LNCAP (cell line): ENCODE measurements around the gene GPC5.

Experiments
- CTCF ChIP-seq: fragments of 450-650 bp; IDR thresholded peaks from 2 replicates; pipeline ENCODE4 v1.5.1; 2017; ENCODE audit warnings: mild to moderate bottlenecking

Gene GPC5

DNA sequence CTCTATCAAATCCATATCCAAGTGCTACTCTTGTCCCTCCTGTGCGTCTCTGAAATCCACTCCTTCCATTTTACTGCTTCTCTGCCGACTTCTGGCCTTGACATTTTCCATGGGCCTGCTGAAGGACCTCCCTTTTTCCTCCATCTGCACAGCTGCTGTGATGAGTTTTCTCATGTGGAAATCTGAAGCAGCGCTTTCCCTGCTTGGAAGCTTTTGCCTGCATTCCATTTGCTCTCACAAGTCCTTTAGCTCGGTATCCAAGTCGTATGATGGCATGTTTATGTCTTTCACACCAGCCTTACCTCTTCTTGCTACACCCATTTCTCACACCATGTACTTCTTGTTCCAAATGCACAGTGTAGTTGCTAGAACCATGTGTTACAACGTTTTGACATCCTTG is 328.2 kb downstream of the GPC5 start:
- TF ChIP-seq CTCF = no peak

DNA sequence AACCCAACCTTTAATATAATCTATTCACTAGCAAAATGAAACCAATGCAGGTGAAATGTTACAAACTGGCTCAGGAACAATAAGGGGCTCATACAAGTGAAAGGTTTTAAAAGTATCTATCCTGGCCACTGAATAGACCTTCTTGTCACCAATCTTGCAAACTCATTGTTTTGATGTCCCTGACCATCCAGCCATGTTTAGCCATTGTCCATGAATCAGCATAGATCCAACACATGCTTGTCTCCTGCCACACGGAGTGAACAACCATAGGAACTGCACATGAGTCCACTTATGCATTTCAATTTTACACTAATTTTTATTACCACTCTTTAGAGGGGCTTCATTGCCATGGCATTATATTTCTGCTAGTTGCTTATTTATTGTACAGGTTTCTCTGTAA is 331.4 kb downstream of the GPC5 start:
- no peak for TF ChIP-seq CTCF

- TF ChIP-seq CTCF = 0 out of 2 replicates have a peak, but pooled peaks have one; percentile 9
Observed at GRCh38 chr13:91739751-91740150, 341.3 kb downstream of the GPC5 start.

DNA sequence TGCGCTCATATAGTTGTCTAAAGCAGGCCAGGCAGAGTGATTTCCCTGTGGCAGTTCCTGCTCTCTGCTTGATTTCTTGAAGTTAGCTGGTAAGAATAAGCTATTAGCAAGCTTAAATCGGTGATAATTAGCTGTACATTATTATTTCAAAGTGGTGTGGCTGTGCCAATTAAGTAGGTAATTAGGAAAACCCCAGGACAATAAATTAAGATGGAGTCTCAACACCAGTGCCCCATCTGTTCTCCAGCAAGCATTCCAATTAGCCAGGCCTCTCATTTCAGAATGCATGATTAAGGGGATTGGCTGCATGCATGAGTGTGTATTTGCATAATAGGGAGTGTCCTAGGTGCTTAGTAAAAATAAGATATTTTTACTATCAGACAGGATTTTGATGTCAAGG is 342.3 kb downstream of the GPC5 start:
- no peak for TF ChIP-seq CTCF

DNA sequence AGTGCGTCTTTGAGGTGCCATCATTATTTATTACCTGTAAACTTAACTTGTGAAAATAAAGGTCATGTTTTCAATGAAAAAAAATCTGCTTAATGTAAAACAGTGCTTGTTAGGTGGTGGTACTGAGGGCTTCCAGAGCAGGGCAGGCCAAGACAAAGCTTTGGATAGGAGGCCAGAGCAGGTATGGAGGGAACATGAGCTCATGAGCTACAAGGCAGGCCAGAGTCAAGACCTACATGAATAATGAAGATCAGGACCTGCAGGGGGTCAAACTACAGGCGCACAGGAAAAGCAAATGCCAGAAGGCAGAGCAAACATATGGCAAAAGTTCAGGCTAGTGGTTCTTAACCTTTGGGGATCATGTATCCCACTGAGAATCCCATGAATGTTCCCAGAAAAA is 343.5 kb downstream of the GPC5 start:
- TF ChIP-seq CTCF = no peak

GRCh38 chr13:91744284-91744683 is 345.9 kb downstream of the GPC5 start:
- TF ChIP-seq CTCF = no peak

DNA sequence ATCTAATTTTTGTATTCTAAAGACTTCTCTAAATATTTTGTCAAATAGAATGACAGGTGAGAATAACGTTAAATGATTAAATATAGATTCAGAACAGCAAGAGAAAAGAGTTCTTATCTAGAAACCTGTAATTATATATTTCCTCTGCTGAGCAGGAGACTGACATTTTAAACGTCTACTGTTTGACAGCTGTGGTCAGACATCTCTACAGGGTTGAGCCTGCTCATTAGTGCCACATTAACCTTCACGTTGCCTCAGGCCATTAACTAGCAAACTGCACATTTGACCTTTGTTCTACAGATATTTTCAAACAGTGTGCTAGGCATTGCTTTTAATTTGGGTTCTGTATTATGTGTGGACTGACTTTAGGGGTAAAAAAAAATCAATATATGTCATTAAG is 347.5 kb downstream of the GPC5 start:
- TF ChIP-seq CTCF = no peak

DNA sequence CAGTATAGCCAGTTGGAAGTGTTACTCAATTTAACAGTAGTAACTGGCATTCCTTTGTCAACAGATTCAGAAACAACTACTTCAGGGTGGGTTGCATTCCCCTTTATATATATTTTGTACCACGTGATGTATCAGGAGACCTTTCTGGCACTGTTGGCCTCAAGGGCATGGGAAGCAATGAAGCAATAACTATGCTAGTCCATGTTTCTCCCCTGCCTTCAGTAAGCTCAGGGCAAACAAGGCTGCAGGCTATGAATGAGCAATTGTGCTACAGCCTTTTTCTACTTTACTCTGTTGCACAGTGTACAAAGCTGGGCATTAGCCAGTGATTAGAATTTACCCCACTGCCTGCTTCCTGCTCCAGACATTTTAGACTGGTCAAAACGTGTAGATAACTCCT is 348.8 kb downstream of the GPC5 start:
- TF ChIP-seq CTCF = no peak
